ENCODE measurements around the gene RUVBL2.

Gene RUVBL2

DNA sequence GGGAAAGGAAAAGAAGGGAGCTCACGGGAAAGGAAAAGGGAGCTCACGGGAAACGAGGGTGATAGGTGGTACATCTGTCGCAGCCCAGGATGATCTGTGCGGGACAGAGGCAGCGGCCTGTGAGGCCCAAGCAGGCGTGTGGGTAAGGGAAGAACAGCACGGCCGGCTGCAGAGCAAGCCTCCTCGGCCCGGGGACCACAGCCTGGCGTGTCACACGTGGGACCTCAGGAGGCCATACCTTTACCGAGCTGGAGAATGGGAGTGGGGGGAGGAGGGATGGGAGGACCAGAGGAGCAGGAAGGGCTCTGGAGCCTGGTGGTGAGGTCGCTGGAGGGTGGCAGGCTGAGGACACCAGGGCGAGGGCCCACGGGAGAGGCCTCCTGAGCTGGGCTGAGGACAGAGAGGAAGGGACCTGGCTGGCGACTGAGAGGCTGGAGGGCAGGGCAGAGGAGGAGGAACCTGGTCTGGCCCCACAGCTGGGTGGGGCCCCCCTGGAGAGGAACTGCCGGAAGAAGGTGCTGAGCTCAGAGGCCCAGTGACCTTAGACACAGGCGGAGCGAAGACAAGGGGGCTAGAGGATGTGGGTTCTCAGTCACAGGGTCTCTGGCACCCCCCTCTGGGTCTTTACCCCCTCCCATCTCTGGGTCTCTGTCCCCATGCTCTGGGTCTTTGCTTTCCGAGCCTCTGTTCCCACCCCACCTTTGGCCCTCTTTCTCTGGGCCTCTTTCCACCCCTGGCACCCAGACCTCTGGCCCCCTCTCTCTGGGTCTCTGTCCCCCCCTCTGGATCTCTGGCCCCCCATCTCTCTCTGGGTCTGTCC is 31.4 kb upstream of the RUVBL2 start (continued):
- no peak for TF ChIP-seq ZNF660 (tag by site-specific recombination; IDR thresholded peaks at IDR 0.05)
- TF ChIP-seq ZNF202 (tag by site-specific recombination; IDR thresholded peaks at IDR 0.05; ENCODE audit: borderline replicate concordance), result no peak
- no peak for TF ChIP-seq ZNF433 (tag by site-specific recombination; IDR thresholded peaks at IDR 0.05; ENCODE audit: low read depth)
- TF ChIP-seq, protein P1, sequence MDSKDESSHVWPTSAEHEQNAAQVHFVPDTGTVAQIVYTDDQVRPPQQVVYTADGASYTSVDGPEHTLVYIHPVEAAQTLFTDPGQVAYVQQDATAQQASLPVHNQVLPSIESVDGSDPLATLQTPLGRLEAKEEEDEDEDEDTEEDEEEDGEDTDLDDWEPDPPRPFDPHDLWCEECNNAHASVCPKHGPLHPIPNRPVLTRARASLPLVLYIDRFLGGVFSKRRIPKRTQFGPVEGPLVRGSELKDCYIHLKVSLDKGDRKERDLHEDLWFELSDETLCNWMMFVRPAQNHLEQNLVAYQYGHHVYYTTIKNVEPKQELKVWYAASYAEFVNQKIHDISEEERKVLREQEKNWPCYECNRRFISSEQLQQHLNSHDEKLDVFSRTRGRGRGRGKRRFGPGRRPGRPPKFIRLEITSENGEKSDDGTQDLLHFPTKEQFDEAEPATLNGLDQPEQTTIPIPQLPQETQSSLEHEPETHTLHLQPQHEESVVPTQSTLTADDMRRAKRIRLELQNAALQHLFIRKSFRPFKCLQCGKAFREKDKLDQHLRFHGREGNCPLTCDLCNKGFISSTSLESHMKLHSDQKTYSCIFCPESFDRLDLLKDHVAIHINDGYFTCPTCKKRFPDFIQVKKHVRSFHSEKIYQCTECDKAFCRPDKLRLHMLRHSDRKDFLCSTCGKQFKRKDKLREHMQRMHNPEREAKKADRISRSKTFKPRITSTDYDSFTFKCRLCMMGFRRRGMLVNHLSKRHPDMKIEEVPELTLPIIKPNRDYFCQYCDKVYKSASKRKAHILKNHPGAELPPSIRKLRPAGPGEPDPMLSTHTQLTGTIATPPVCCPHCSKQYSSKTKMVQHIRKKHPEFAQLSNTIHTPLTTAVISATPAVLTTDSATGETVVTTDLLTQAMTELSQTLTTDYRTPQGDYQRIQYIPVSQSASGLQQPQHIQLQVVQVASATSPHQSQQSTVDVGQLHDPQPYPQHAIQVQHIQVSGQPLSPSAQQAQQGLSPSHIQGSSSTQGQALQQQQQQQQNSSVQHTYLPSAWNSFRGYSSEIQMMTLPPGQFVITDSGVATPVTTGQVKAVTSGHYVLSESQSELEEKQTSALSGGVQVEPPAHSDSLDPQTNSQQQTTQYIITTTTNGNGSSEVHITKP (tag by site-specific recombination; IDR thresholded peaks at IDR 0.05), result no peak
- no peak for TF ChIP-seq ZNF324 (tag by site-specific recombination; IDR thresholded peaks at IDR 0.05)
- TF ChIP-seq, protein P2, sequence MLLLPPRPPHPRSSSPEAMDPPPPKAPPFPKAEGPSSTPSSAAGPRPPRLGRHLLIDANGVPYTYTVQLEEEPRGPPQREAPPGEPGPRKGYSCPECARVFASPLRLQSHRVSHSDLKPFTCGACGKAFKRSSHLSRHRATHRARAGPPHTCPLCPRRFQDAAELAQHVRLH (tag by site-specific recombination; IDR thresholded peaks at IDR 0.05), result no peak
- TF ChIP-seq ZFP37 (tag by site-specific recombination; IDR thresholded peaks at IDR 0.05), result 0 out of 2 replicates have a peak, but pooled peaks have one; percentile 50
- TF ChIP-seq ZNF776 (tag by site-specific recombination; IDR thresholded peaks at IDR 0.05; ENCODE audit: borderline replicate concordance), result no peak
- TF ChIP-seq, protein P3, sequence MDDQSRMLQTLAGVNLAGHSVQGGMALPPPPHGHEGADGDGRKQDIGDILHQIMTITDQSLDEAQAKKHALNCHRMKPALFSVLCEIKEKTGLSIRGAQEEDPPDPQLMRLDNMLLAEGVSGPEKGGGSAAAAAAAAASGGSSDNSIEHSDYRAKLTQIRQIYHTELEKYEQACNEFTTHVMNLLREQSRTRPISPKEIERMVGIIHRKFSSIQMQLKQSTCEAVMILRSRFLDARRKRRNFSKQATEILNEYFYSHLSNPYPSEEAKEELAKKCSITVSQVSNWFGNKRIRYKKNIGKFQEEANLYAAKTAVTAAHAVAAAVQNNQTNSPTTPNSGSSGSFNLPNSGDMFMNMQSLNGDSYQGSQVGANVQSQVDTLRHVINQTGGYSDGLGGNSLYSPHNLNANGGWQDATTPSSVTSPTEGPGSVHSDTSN (CRISPR knock-in tag; IDR thresholded peaks at IDR 0.05), result no peak
- no peak for TF ChIP-seq ZNF571 (tag by site-specific recombination; IDR thresholded peaks at IDR 0.05)
- TF ChIP-seq, protein P4, sequence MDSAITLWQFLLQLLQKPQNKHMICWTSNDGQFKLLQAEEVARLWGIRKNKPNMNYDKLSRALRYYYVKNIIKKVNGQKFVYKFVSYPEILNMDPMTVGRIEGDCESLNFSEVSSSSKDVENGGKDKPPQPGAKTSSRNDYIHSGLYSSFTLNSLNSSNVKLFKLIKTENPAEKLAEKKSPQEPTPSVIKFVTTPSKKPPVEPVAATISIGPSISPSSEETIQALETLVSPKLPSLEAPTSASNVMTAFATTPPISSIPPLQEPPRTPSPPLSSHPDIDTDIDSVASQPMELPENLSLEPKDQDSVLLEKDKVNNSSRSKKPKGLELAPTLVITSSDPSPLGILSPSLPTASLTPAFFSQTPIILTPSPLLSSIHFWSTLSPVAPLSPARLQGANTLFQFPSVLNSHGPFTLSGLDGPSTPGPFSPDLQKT (IDR thresholded peaks at IDR 0.05; ENCODE audit: borderline replicate concordance, low read depth, low read length), result no peak
- TF ChIP-seq ZNF549 (tag by site-specific recombination; IDR thresholded peaks at IDR 0.05), result no peak
- TF ChIP-seq, protein P5, sequence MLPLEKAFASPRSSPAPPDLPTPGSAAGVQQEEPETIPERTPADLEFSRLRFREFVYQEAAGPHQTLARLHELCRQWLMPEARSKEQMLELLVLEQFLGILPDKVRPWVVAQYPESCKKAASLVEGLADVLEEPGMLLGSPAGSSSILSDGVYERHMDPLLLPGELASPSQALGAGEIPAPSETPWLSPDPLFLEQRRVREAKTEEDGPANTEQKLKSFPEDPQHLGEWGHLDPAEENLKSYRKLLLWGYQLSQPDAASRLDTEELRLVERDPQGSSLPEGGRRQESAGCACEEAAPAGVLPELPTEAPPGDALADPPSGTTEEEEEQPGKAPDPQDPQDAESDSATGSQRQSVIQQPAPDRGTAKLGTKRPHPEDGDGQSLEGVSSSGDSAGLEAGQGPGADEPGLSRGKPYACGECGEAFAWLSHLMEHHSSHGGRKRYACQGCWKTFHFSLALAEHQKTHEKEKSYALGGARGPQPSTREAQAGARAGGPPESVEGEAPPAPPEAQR (tag by site-specific recombination; IDR thresholded peaks at IDR 0.05), result no peak
- TF ChIP-seq, protein P6, sequence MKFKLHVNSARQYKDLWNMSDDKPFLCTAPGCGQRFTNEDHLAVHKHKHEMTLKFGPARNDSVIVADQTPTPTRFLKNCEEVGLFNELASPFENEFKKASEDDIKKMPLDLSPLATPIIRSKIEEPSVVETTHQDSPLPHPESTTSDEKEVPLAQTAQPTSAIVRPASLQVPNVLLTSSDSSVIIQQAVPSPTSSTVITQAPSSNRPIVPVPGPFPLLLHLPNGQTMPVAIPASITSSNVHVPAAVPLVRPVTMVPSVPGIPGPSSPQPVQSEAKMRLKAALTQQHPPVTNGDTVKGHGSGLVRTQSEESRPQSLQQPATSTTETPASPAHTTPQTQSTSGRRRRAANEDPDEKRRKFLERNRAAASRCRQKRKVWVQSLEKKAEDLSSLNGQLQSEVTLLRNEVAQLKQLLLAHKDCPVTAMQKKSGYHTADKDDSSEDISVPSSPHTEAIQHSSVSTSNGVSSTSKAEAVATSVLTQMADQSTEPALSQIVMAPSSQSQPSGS (tag by site-specific recombination; IDR thresholded peaks at IDR 0.05; ENCODE audit: low read depth), result no peak
- no peak for TF ChIP-seq ZNF560 (tag by site-specific recombination; IDR thresholded peaks at IDR 0.05; ENCODE audit: borderline replicate concordance)
- TF ChIP-seq ZNF16 (tag by site-specific recombination; IDR thresholded peaks at IDR 0.05; ENCODE audit: low read depth), result no peak
- TF ChIP-seq ZNF133 (tag by site-specific recombination; IDR thresholded peaks at IDR 0.05), result no peak
- TF ChIP-seq KLF10 (tag by site-specific recombination; IDR thresholded peaks at IDR 0.05), result no peak
- TF ChIP-seq, protein P7, sequence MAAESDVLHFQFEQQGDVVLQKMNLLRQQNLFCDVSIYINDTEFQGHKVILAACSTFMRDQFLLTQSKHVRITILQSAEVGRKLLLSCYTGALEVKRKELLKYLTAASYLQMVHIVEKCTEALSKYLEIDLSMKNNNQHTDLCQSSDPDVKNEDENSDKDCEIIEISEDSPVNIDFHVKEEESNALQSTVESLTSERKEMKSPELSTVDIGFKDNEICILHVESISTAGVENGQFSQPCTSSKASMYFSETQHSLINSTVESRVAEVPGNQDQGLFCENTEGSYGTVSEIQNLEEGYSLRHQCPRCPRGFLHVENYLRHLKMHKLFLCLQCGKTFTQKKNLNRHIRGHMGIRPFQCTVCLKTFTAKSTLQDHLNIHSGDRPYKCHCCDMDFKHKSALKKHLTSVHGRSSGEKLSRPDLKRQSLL (tag by site-specific recombination; IDR thresholded peaks at IDR 0.05), result no peak
- TF ChIP-seq, protein P8, sequence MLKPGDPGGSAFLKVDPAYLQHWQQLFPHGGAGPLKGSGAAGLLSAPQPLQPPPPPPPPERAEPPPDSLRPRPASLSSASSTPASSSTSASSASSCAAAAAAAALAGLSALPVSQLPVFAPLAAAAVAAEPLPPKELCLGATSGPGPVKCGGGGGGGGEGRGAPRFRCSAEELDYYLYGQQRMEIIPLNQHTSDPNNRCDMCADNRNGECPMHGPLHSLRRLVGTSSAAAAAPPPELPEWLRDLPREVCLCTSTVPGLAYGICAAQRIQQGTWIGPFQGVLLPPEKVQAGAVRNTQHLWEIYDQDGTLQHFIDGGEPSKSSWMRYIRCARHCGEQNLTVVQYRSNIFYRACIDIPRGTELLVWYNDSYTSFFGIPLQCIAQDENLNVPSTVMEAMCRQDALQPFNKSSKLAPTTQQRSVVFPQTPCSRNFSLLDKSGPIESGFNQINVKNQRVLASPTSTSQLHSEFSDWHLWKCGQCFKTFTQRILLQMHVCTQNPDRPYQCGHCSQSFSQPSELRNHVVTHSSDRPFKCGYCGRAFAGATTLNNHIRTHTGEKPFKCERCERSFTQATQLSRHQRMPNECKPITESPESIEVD (tag by site-specific recombination; IDR thresholded peaks at IDR 0.05), result no peak
- no peak for TF ChIP-seq ZNF10 (tag by site-specific recombination; IDR thresholded peaks at IDR 0.05)
- peak; percentile 47; the same call in 1 of the 2 replicates for TF ChIP-seq SP7 (tag by site-specific recombination; IDR thresholded peaks at IDR 0.05)
- TF ChIP-seq ZNF558 (tag by site-specific recombination; IDR thresholded peaks at IDR 0.05), result no peak
- no peak for TF ChIP-seq TCF7L2 (IDR thresholded peaks at IDR 0.05; ENCODE audit: borderline replicate concordance, low read depth, low read length)
